ENCODE results near the gene TNPO2.
"Not testable (repeated sequence)": the region's sequence is repeated elsewhere in the genome, so short reads cannot be mapped to it uniquely, and the experiment has no call there.

TNPO2 gene

GRCh38 chr19:12689581-12690216 lies 34.0 kb downstream of the TNPO2 start:
- Histone ChIP-seq H3K9me3 (no peaks in the 10 kb centered on the region), H3K4me1 (no peaks in the 10 kb centered on the region), H3K27me3 (ENCODE audit: low read depth) (no peaks in the 10 kb centered on the region), H3K4me3 (no peak overlapping the region), H3K36me3 (replicated peaks) (no peaks in the 10 kb centered on the region; the same call in 1 of the 2 replicates)
- in situ Hi-C loops (cut with MboI; ENCODE audit: low sequenced_read_pairs) = no loop called here
- no peak for DNase-seq (ENCODE audit: low spot score in 2 of 2)

- no peaks in the 10 kb centered on the region; the same call in 1 of the 2 replicates for H3K36me3 ChIP-seq (replicated peaks)
Observed at GRCh38 chr19:12689012-12689411, 34.7 kb downstream of the TNPO2 start.

GRCh38 chr19:12687496-12688196 lies 36.1 kb downstream of the TNPO2 start, which contains the start of gene GNG14:
Gene GNG14, plus strand, starts transcription at chr19:12687998. Its CDS starts 51 bp downstream, at chr19:12688049.
- no peaks in the 10 kb centered on the region for H3K9me3 ChIP-seq

More at GRCh38 chr19:12689012-12689411, 34.7 kb downstream of the TNPO2 start:
- Histone ChIP-seq H3K4me1 (no peaks in the 10 kb centered on the region), H3K4me3 (no peak overlapping the region), H3K27me3 (ENCODE audit: low read depth) (no peaks in the 10 kb centered on the region), H3K9me3 (no peaks in the 10 kb centered on the region)
- DNase-seq (ENCODE audit: low spot score in 2 of 2) = no peak
- in situ Hi-C loops (cut with MboI; ENCODE audit: low sequenced_read_pairs) = no loop called here

GRCh38 chr19:12685831-12686230 lies 37.9 kb downstream of the TNPO2 start:
- H3K4me3 ChIP-seq = no peak overlapping the region
- no peak for DNase-seq (ENCODE audit: low spot score in 2 of 2)
- no peaks in the 10 kb centered on the region for H3K27me3 ChIP-seq (ENCODE audit: low read depth)
- H3K36me3 ChIP-seq (replicated peaks) = no peaks in the 10 kb centered on the region; the same call in 1 of the 2 replicates
- H3K4me1 ChIP-seq = no peaks in the 10 kb centered on the region
- in situ Hi-C loops (cut with MboI; ENCODE audit: low sequenced_read_pairs) = no loop called here
- no peaks in the 10 kb centered on the region for H3K9me3 ChIP-seq

More at GRCh38 chr19:12687496-12688196, 36.1 kb downstream of the TNPO2 start, which contains the start of gene GNG14:
- no peaks in the 10 kb centered on the region for H3K27me3 ChIP-seq (ENCODE audit: low read depth)
- H3K4me1 ChIP-seq = no peaks in the 10 kb centered on the region
- no peak within 1 kb of the TSS for H3K4me3 ChIP-seq
- DNase-seq (ENCODE audit: low spot score in 2 of 2) = no peak
- no peaks in the 10 kb centered on the region; the same call in 1 of the 2 replicates for H3K36me3 ChIP-seq (replicated peaks)
- in situ Hi-C loops (cut with MboI; ENCODE audit: low sequenced_read_pairs) = no loop called here

- no peaks in the 10 kb centered on the region for H3K4me1 ChIP-seq
- peak within 1 kb of the TSS; percentile 89 for H3K4me3 ChIP-seq
- in situ Hi-C loops (cut with MboI; ENCODE audit: low sequenced_read_pairs) = no loop called here
- peak; percentile 97 to 99 for DNase-seq (ENCODE audit: low spot score in 2 of 2)
- H3K36me3 ChIP-seq (replicated peaks) = peaks cover 34% of the 10 kb centered on the region
- H3K27me3 ChIP-seq (ENCODE audit: low read depth) = no peaks in the 10 kb centered on the region
- no peaks in the 10 kb centered on the region for H3K9me3 ChIP-seq
Observed at GRCh38 chr19:12681074-12681987, 42.4 kb downstream of the TNPO2 start, which contains the start of gene DHPS. Gene DHPS, minus strand, starts transcription at chr19:12681880. Its CDS starts 114 bp downstream, at chr19:12681766.

GRCh38 chr19:12680034-12680433 lies 43.7 kb downstream of the TNPO2 start:
- no peak overlapping the region for H3K4me3 ChIP-seq
- H3K4me1 ChIP-seq = no peaks in the 10 kb centered on the region
- peaks cover 47% of the 10 kb centered on the region for H3K36me3 ChIP-seq (replicated peaks)
- DNase-seq (ENCODE audit: low spot score in 2 of 2) = no peak
- no peaks in the 10 kb centered on the region for H3K9me3 ChIP-seq
- in situ Hi-C loops (cut with MboI; ENCODE audit: low sequenced_read_pairs) = no loop called here
- H3K27me3 ChIP-seq (ENCODE audit: low read depth) = no peaks in the 10 kb centered on the region

GRCh38 chr19:12678039-12678438 lies 45.7 kb downstream of the TNPO2 start:
- not testable (repeated sequence) for DNase-seq (ENCODE audit: low spot score in 2 of 2)

GRCh38 chr19:12676928-12677327 lies 46.8 kb downstream of the TNPO2 start:
- no peaks in the 10 kb centered on the region for H3K9me3 ChIP-seq
- no peaks in the 10 kb centered on the region for H3K4me1 ChIP-seq
- H3K36me3 ChIP-seq (replicated peaks) = peaks cover 70% of the 10 kb centered on the region
- H3K27me3 ChIP-seq (ENCODE audit: low read depth) = no peaks in the 10 kb centered on the region
- H3K4me3 ChIP-seq = no peak overlapping the region
- in situ Hi-C loops (cut with MboI; ENCODE audit: low sequenced_read_pairs) = no loop called here
- DNase-seq (ENCODE audit: low spot score in 2 of 2) = no peak

More at GRCh38 chr19:12678039-12678438, 45.7 kb downstream of the TNPO2 start:
- H3K4me3 ChIP-seq; H3K27me3 ChIP-seq (ENCODE audit: low read depth); H3K9me3 ChIP-seq; in situ Hi-C loops (cut with MboI; ENCODE audit: low sequenced_read_pairs); H3K4me1 ChIP-seq: not testable (repeated sequence)
- peaks cover 61% of the 10 kb centered on the region for H3K36me3 ChIP-seq (replicated peaks)

- DNase-seq (ENCODE audit: low spot score in 2 of 2) = peak; percentile 60 to 96
- H3K4me1 ChIP-seq = no peaks in the 10 kb centered on the region
- H3K36me3 ChIP-seq (replicated peaks) = peaks cover 76% of the 10 kb centered on the region
- H3K4me3 ChIP-seq = no peak overlapping the region
- H3K9me3 ChIP-seq = no peaks in the 10 kb centered on the region
- H3K27me3 ChIP-seq (ENCODE audit: low read depth) = no peaks in the 10 kb centered on the region
- in situ Hi-C loops (cut with MboI; ENCODE audit: low sequenced_read_pairs) = no loop called here
Observed at GRCh38 chr19:12676384-12676792, 47.3 kb downstream of the TNPO2 start.

- H3K4me3 ChIP-seq = no peak overlapping the region
- H3K9me3 ChIP-seq = no peaks in the 10 kb centered on the region
- H3K4me1 ChIP-seq = no peaks in the 10 kb centered on the region
- H3K36me3 ChIP-seq (replicated peaks) = peaks cover 76% of the 10 kb centered on the region
- in situ Hi-C loops (cut with MboI; ENCODE audit: low sequenced_read_pairs) = no loop called here
- no peaks in the 10 kb centered on the region for H3K27me3 ChIP-seq (ENCODE audit: low read depth)
- no peak for DNase-seq (ENCODE audit: low spot score in 2 of 2)
Observed at GRCh38 chr19:12675940-12676339, 47.8 kb downstream of the TNPO2 start.

- H3K36me3 ChIP-seq (replicated peaks) = peaks cover 76% of the 10 kb centered on the region
- in situ Hi-C loops (cut with MboI; ENCODE audit: low sequenced_read_pairs) = no loop called here
Observed at GRCh38 chr19:12675399-12675798, 48.3 kb downstream of the TNPO2 start.

GRCh38 chr19:12672744-12673143 lies 51.0 kb downstream of the TNPO2 start:
- no peaks in the 10 kb centered on the region for H3K27me3 ChIP-seq (ENCODE audit: low read depth)
- in situ Hi-C loops (cut with MboI; ENCODE audit: low sequenced_read_pairs) = loop anchor here (5.0 kb wide), 1 partner anchor 110 kb away; no protein-coding TSS in a partner anchor
- peaks cover 7% of the 10 kb centered on the region; the same call in 1 of the 2 replicates for H3K9me3 ChIP-seq
- peaks cover 11% of the 10 kb centered on the region for H3K4me1 ChIP-seq
- peaks cover 64% of the 10 kb centered on the region for H3K36me3 ChIP-seq (replicated peaks)
- no peak overlapping the region for H3K4me3 ChIP-seq
- no peak for DNase-seq (ENCODE audit: low spot score in 2 of 2)

More at GRCh38 chr19:12675399-12675798, 48.3 kb downstream of the TNPO2 start:
- no peaks in the 10 kb centered on the region for H3K27me3 ChIP-seq (ENCODE audit: low read depth)
- H3K4me3 ChIP-seq = no peak overlapping the region
- H3K9me3 ChIP-seq = no peaks in the 10 kb centered on the region
- DNase-seq (ENCODE audit: low spot score in 2 of 2) = no peak
- H3K4me1 ChIP-seq = peaks cover 2% of the 10 kb centered on the region; the same call in 1 of the 2 replicates

All from HAP-1 (cell line).